Measurements from ENCODE around the gene PISD. TPM values are rescaled to one million over a fixed set of nuclear protein-coding genes. Genes with fewer than 3 reads are reported as not detected.

Gene PISD
- total RNA-seq, 2 donors from 2014 or later: 14.8 to 27.3 TPM

DNA sequence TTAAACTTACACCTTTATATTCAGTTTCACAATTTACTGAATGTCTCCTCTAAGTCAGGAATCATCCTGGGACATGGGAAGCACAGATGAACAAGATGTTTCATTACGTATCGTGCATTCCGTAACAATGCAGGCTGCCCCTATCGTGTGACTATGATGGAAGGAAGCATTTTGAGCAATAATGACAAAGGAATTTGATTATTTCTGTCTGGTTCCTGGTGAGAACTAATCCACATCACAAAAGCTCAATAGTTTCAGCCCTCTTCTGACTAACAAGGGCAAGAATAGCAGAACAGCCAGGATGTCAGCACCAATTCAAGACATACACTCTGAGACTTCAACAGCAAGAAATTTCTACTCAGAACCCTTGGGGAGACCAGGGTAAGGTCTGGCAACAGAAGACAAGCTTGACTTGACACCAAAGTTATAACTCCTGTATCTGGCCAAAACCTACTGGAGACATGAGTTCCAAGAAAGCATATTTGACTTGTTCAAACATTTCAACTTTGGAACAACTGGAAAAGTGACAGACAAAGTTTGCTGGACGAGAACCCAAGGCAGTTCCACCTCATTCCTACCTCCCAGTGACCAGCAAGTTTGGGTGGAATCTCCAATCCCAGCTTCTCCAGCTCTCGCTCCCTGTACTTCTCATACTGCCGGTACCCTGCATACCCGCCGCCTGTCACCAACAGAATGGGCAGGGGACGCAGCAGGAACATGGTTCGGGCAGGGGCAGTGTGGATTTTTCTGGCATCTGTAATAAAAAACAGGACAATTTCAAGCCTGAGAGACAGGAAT is 14.3 kb downstream of the PISD start:
- H3K27me3 ChIP-seq: no peaks in the 10 kb centered on the region
- TF ChIP-seq, protein P1, sequence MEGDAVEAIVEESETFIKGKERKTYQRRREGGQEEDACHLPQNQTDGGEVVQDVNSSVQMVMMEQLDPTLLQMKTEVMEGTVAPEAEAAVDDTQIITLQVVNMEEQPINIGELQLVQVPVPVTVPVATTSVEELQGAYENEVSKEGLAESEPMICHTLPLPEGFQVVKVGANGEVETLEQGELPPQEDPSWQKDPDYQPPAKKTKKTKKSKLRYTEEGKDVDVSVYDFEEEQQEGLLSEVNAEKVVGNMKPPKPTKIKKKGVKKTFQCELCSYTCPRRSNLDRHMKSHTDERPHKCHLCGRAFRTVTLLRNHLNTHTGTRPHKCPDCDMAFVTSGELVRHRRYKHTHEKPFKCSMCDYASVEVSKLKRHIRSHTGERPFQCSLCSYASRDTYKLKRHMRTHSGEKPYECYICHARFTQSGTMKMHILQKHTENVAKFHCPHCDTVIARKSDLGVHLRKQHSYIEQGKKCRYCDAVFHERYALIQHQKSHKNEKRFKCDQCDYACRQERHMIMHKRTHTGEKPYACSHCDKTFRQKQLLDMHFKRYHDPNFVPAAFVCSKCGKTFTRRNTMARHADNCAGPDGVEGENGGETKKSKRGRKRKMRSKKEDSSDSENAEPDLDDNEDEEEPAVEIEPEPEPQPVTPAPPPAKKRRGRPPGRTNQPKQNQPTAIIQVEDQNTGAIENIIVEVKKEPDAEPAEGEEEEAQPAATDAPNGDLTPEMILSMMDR (IDR thresholded peaks at IDR 0.05): no peak
- no peaks in the 10 kb centered on the region for H3K9me3 ChIP-seq
- peaks cover 45% of the 10 kb centered on the region for H3K36me3 ChIP-seq
- H3K4me3 ChIP-seq: no peak overlapping the region
- no peak overlapping the region for H3K27ac ChIP-seq
- DNase-seq (ENCODE audit: low spot score): no peak
- no peaks in the 10 kb centered on the region for H3K4me1 ChIP-seq

DNA sequence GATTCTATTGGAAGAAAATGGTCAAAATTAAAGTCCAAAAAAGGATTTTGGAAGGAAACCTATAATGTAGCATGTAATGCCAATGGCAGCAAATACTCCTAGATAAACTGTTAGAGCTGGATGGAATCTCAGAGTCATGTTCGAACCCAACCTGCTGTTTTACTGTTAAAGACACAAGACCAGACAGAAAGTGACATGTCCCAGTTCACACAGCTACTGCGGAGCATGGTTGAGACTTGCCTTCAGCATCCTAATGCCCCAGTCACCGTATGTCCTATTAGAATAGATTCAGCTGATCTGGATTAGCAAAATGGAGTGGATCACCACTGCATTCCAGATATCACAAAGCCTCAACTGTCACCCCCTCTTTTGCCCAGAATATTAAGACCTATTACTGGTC is 14.9 kb downstream of the PISD start:
- DNase-seq (ENCODE audit: low spot score): no peak
- Histone ChIP-seq H3K4me3 (no peak overlapping the region), H3K27ac (no peak overlapping the region), H3K4me1 (no peaks in the 10 kb centered on the region), H3K36me3 (peaks cover 45% of the 10 kb centered on the region), H3K9me3 (no peaks in the 10 kb centered on the region), H3K27me3 (no peaks in the 10 kb centered on the region)
- TF ChIP-seq, protein P1 (IDR thresholded peaks at IDR 0.05): no peak

DNA sequence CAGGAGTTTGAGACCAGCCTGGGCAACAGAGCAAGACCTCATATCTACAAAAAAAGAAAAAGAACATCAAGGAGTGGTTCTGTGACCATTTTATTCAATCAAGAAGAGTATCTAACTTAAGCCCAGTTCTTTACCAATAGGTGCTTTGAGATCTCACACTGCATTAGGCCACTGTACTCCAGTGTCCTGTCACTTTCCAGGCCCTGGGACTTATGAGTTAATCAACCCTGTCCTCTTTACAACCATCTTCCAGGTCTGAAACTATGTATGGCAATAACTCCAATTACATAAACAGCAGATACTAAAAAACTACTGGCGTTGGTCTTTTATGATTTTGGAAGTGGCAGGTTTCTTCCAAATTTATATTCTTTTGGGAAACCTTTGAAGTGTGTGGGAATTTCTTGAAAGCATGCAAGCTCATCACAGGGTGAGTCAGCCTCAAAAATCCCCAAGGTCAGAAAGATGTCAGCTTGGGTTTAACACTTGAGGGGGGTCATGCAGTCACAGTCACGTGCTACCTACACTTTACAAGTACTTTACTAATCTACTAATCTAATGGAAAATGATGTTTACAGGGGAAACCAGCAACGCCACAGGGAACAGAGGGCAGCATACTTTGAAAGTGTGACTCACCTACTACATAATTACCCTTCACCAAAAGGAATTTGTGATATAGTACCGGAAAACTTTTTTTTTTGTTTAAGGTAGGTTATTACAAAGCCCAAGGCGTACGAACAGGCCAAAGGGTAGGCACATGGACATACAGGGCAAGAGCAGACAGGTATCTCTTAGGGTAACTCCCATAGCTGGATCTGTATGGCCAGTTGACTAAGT is 15.6 kb downstream of the PISD start:
- H3K4me3 ChIP-seq: no peak overlapping the region
- no peaks in the 10 kb centered on the region for H3K9me3 ChIP-seq
- peaks cover 45% of the 10 kb centered on the region for H3K36me3 ChIP-seq
- H3K27ac ChIP-seq: no peak overlapping the region
- TF ChIP-seq, protein P1 (IDR thresholded peaks at IDR 0.05): no peak
- no peaks in the 10 kb centered on the region for H3K27me3 ChIP-seq
- no peak for DNase-seq (ENCODE audit: low spot score)
- H3K4me1 ChIP-seq: no peaks in the 10 kb centered on the region

DNA sequence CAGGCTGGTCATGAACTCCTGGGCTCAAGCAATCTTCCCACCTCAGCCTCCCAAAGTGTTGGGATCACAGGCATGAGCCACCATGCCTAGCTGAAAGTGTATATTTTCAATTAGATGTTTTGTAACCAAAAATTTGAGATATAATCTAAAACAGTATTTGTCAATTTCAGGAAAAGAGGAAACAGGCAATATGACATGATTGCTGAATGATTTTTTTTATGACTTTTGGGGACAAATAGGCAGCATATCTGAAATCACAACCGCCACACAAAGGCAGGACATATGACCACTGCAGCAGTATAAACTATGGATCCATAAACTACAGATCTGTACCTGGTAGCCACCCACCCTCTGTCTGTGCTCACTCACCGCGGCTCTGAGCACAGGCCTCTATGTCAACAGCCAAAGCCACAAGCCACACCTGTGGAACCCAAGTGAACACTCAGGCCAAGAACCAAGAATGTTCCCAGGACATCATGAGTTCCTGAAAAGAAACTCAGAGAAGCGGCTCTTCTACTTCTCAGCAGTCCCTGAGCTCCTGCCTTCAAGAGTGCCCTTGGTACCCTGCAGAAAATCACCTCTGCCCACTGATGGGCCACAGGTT is 22.5 kb downstream of the PISD start:
- TF ChIP-seq, protein P1 (IDR thresholded peaks at IDR 0.05): no peak
- Histone ChIP-seq H3K36me3 (no peaks in the 10 kb centered on the region), H3K27me3 (no peaks in the 10 kb centered on the region), H3K4me3 (no peak overlapping the region), H3K4me1 (peaks cover 0 to 22% of the 10 kb centered on the region in 2 donors), H3K9me3 (no peaks in the 10 kb centered on the region), H3K27ac (no peak overlapping the region)
- no peak for DNase-seq (ENCODE audit: low spot score)

DNA sequence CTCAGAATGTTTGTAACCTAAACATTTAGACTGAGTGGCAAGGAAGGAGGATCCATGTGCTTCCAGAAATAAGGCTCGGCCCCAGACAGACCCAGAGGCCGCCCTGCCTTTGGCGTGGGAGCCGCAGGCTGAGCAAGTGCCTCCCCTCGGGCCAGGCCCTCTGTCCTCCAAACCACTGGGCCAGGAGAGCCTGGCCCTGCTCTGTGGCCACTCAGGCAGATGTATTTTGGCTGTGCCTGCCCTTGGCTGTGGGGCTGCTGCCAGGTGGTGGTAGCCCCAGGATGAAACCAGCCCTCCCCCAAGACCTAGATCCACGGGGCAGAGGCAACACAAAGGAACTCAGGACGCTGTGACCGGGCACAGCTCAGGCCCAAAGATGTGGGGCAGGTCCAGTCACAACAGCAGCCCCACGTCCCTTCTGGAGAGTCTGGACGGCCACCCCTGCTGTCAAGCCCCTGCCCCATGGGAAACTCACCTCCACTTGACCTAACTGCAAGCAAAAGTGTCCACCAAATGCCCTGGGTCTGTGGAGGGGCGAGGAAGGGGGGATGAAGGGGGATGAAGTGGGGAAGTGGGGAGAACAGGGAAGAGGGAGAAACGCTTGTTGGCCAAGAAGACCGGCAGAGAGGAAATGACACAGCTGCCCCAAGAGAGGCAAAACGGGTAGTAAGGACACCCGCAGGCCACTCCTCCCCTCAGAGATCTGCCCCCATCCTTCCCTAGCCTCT is 24.0 kb downstream of the PISD start:
- Histone ChIP-seq H3K27me3 (no peaks in the 10 kb centered on the region), H3K27ac (peak overlapping the region; percentile 68 to 80), H3K36me3 (no peaks in the 10 kb centered on the region), H3K4me3 (peak overlapping the region in 1 of 2 donors; percentile 29), H3K9me3 (no peaks in the 10 kb centered on the region), H3K4me1 (peaks cover 0 to 22% of the 10 kb centered on the region in 2 donors)
- TF ChIP-seq, protein P1 (IDR thresholded peaks at IDR 0.05): no peak
- DNase-seq (ENCODE audit: low spot score): no peak
